Raji (cell line): Measurements from ENCODE around the gene CEP78.

ENCODE experiments used
- POLR2A ChIP-seq: IDR thresholded peaks from 2 replicates; pipeline ENCODE4 v1.6.1; 2011; ENCODE audit warnings: low read depth, low read length, control low read depth; ENCODE audit not compliant: insufficient read depth

The CEP78 gene

GRCh38 chr9:78221425-78221824 lies 14.4 kb upstream of the CEP78 start:
- no peak for TF ChIP-seq POLR2A

GRCh38 chr9:78230761-78231160 lies 5.1 kb upstream of the CEP78 start:
- no peak for TF ChIP-seq POLR2A

DNA sequence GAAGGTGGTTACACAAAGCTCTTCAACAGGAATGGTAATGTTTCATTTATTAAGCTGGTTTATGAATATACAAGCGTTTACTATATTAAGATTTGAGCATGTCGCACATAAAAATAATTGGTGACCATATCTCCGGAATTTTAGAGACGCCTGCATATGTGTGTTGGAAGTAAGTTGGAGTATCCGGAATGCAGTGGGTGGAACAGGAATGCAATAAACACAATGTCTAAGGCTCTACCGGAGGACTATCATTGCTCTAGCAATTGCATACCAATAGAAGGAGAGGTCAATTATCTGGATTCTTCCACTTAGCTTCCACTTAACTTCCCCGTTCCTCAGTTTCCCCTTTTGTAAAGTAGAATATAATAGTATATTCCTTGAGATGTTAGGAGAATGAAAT lies 1.1 kb upstream of the CEP78 start:
- TF ChIP-seq POLR2A = no peak

GRCh38 chr9:78235256-78235761 lies 566 bp upstream of the CEP78 start:
- TF ChIP-seq POLR2A = no peak

- TF ChIP-seq POLR2A = no peak
These were observed 656 bp downstream of the CEP78 start for GRCh38 chr9:78236551-78236910.

DNA sequence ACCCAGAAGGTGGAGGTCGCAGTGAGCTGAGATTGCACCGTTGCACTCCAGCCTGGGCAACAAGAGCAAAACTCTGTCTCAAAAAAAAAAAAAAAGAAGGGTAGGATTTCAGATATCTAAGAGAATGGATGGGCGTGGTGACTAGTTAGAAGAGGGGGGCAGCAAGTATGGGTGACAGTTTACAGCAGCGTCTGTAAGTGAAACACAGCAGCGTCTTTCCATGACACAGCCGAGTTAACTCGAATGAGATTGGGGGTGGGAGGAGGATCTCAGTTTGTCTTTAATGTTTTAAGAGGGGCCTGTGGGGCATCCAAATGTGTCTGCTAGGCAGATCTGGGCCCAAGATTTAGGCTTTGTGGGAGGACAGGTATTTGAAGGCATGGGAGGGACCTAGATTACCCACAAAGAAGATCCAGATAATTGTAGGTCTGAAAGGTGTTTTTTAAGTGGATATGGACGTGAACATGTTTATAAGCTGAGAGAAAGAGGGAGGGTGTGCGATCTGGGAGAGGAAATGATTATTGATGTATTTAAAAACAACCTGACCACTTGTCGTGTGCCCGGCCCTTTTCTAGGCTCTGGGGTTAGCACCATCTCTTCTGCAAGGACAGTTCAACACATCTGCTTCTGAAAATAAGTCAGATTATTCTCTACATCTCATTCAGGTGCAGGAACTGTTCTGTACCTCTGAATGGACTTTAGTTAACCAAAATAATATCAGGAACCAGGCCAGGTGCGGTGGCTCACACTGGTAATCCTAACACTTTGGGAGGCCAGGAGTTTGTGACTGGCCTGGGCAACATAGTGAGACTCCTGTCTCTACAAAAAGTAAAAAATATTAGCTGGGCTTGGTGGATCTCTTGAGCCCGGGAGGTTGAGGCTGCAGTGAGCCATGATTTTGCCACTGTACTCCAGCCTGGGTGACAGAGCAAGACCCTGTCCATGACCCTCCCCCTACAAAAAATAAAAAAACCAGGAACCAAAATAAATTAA lies 2.5 kb downstream of the CEP78 start:
- no peak for TF ChIP-seq POLR2A

DNA sequence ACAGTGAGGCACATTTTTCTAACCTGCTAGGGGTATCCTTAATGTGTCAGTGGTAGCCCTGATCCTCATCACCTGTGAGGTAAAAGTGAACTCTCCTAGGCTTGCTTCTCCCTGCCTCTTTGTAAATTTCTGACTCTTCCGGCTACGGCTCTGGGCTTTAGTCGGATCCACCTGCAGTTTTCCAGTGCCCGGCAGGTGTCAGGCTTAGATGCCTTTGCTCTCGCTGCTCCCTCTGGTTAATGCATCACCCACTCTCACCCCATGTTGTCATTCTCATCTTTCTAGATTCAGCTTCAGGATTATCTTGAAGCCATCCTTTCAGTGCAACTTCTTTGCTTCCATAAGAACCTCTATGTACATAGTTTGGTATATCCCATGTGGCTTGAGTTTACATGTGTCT lies 3.6 kb downstream of the CEP78 start:
- TF ChIP-seq POLR2A = no peak

GRCh38 chr9:78242041-78242440 lies 6.2 kb downstream of the CEP78 start:
- no peak for TF ChIP-seq POLR2A

DNA sequence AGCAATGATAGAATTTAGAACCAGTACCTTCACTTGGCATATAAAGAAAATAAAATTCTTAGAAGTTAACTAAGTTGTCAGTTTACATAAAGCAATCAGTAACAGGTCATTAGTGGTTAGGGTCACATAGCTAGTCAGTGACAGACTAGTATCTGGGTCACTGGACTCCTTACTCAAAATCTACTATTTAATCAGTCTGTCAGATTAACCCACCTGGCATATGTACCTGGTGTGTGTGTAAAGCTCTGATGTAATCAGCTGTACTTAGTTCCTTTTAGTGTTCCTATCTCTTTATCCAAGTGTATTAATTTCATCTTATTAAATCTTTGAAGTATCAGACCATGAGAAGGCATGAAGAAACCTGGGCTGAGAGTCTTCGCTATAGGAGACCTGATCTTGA lies 7.3 kb downstream of the CEP78 start:
- no peak for TF ChIP-seq POLR2A

DNA sequence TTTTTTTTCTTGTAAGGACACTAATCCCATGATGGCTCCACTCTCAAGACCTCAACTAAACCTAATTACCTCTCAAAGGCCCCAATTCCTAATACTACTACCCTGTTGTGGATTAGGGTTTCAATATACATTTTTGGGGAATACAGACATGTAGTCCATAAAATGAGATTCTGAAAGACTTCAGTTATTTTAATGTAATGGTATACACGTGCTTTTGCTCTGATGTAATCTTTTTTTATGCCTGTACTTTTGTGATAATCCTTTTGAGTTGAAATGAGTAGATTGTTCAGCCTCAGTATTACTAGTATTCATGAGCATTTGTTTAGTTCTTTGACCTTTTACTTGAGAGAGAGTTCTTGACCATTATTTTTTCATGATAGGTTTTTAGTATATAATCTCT lies 9.5 kb downstream of the CEP78 start:
- no peak for TF ChIP-seq POLR2A

DNA sequence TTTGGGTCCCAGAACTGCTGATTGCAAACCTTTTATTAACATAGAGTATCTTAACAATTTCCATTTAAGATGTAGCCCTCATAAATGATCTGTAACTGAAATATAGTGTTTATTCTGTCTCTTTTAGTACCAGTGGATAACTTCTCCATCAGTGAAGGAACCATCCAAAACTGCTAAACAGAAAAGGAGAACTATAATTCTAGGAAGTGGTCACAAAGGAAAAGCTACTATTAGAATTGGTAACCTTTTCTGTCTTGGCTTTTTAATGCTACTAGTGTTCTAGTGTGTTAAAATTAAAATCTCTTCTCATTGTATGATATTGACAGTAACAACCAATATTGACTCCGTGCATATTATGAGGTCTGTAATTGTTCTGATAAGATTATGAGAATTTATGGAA lies 12.8 kb downstream of the CEP78 start:
- TF ChIP-seq POLR2A = no peak

DNA sequence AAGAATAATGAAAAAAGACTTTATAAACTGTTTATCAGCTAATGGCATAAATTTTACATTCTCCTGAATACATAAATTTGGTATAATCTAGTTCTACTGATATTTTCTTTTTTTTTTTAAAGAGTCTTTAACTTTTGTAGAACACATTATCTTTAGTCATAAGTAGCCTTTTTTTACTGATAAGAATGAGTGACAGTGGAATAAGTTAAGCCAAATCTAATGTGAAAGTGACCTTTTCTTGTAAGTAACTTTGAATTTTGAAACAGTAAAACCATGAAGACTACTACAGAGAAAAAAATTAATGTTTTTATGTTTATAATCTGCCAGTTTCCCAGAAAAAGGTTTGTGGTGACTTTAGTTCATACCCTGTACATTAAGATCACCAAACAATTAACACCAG lies 13.7 kb downstream of the CEP78 start:
- no peak for TF ChIP-seq POLR2A

- no peak for TF ChIP-seq POLR2A
These were observed 16.7 kb downstream of the CEP78 start for GRCh38 chr9:78252616-78253015.

DNA sequence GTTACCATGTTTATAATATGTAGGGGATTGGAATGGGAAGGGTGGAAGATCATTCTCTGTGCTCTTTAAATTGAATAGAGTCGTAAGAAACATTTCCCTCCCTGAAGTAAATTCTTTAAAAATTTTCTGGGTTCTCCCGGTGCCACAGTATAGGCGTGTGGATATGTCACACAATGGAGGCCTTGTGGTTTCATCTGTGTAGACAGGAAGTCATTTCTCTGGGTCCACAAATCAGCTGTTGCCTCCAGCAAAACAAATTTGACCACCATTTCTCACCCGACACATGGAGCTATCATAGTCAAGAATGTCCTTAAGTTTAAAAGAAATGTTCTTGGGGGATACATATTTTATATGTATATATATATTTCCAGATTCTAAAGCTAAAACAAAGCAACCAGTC lies 17.4 kb downstream of the CEP78 start:
- no peak for TF ChIP-seq POLR2A

- TF ChIP-seq POLR2A = no peak
These were observed 25.6 kb downstream of the CEP78 start for GRCh38 chr9:78261403-78262001.

DNA sequence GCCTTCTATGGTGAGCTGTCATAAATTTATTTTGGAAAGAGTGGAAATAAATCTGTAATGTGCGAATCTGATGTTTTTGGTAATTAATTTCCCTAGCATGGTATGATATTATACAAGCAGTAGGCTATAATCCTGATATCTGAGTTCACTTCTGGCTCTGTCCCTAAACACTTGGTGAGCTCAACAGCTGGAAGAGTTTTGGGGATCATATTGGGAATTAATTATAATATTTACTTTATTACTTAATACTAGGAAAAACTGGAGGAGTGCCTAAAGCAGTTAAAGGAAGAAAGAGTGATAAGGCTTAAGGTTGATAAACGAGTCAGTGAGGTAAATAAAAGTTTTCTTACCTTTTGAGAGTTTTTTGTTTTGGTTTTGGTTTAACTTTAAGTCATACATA lies 26.8 kb downstream of the CEP78 start:
- no peak for TF ChIP-seq POLR2A

GRCh38 chr9:78267889-78268288 lies 32.0 kb downstream of the CEP78 start:
- no peak for TF ChIP-seq POLR2A

GRCh38 chr9:78269784-78270183 lies 33.9 kb downstream of the CEP78 start:
- TF ChIP-seq POLR2A = no peak
